RWPE2 (cell line): ENCODE measurements around the gene NAPSA.

Experiments
- ATAC-seq: fragments of 200-7000 bp; cut with Tn5 transposase; 3 replicates; pipeline ENCODE4 v1.9.1; 2021; ENCODE audit warnings: low read depth
- DNase-seq: peaks from one replicate; pipeline ENCODE4 v3.0.0-alpha.2; 2020; ENCODE audit warnings: low spot score
- H3K27ac ChIP-seq: fragments of 450-650 bp; 2 replicates; pipeline ENCODE4 v1.5.1; 2017; ENCODE audit warnings: mild to moderate bottlenecking; ENCODE audit not compliant: poor library complexity, severe bottlenecking
- H3K27me3 ChIP-seq: fragments of 250-450 bp; sonication (Bioruptor Pico); 2 replicates; pipeline ENCODE4 v1.5.1; 2021; ENCODE audit warnings: mild to moderate bottlenecking, moderate library complexity; ENCODE audit not compliant: insufficient read depth, poor library complexity, severe bottlenecking
- H3K36me3 ChIP-seq: fragments of 250-450 bp; sonication (Bioruptor Pico); 2 replicates; pipeline ENCODE4 v1.5.1; 2020; ENCODE audit warnings: low read depth, mild to moderate bottlenecking, moderate library complexity
- H3K4me1 ChIP-seq: fragments of 250-450 bp; sonication (Bioruptor Pico); 2 replicates; pipeline ENCODE4 v1.5.1; 2021; ENCODE audit warnings: mild to moderate bottlenecking, moderate library complexity; ENCODE audit not compliant: insufficient read depth, poor library complexity, severe bottlenecking
- H3K4me3 ChIP-seq: fragments of 250-450 bp; sonication (Bioruptor Pico); 2 replicates; pipeline ENCODE4 v1.5.1; 2021; ENCODE audit warnings: mild to moderate bottlenecking, moderate library complexity; ENCODE audit not compliant: severe bottlenecking
- H3K9me3 ChIP-seq: fragments of 250-450 bp; sonication (Bioruptor Pico); 2 replicates; pipeline ENCODE4 v1.5.1; 2021; ENCODE audit warnings: mild to moderate bottlenecking, moderate library complexity; ENCODE audit not compliant: severe bottlenecking
- TF ChIP-seq, protein P1 (sequence below): fragments of 450-650 bp; IDR thresholded peaks from one replicate; pipeline ENCODE4 v1.5.1; 2017; ENCODE audit warnings: mild to moderate bottlenecking, moderate library complexity; ENCODE audit not compliant: poor library complexity, severe bottlenecking

Gene NAPSA

DNA sequence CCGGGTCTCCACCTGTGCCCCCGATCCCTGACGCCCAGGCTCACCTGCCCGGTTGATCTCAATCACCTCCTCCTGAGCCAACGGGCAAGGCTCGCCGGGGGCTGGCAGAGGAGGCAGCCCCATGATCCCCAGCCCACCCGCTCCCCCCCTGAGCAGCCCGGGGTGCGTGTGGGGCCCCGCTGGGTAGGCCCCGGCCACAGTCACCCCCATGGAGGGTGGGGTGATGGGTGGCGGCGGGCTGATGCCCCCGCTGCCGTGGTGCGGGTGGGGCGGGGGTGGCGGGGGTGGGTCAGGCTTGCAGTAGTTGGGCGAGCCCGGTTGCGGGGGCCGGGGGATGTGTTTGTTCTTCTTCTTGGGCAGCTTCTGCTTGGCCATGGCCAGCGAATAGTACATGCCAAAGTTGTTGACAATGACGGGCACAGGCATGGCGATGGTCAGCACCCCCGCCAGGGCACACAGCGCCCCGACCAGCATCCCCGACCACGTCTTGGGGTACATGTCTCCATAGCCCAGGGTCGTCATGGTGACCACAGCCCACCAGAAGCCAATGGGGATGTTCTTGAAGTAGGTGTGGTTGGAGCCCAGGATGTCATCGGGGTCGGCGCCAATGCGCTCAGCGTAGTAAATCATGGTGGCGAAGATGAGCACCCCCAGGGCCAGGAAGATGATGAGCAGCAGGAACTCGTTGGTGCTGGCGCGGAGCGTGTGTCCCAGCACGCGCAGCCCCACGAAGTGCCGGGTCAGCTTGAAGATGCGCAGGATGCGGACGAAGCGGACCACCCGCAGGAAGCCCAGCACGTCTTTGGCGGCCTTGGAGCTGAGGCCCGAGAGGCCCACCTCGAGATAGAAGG, 42.3 kb downstream of the NAPSA start:
- no peak for ATAC-seq
- H3K27me3 ChIP-seq = peaks cover 22% of the 10 kb centered on the region

DNA sequence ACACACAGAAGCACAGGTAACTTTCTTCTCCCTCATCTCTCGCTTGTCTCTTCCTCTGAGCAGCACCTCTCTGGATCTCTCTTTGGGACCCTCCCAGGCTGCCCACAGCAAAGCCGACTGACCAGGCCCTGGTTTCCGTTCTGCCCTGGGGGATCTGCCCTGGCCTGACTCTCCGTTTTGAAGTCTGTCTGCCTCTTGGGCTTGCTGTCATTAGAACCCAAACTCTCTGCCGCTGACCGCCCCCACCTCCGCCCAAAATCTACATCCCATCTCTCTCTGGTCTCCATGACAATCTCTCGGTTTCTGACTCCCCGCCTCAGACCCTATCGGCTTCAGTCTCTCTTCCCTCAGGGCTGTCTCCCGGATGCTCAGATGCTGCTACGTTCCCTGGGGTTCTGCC, 43.2 kb downstream of the NAPSA start:
- no peaks in the 10 kb centered on the region for H3K4me1 ChIP-seq
- ATAC-seq = no peak
- H3K4me3 ChIP-seq = no peak overlapping the region
- peaks cover 4% of the 10 kb centered on the region for H3K9me3 ChIP-seq
- TF ChIP-seq, protein P1, sequence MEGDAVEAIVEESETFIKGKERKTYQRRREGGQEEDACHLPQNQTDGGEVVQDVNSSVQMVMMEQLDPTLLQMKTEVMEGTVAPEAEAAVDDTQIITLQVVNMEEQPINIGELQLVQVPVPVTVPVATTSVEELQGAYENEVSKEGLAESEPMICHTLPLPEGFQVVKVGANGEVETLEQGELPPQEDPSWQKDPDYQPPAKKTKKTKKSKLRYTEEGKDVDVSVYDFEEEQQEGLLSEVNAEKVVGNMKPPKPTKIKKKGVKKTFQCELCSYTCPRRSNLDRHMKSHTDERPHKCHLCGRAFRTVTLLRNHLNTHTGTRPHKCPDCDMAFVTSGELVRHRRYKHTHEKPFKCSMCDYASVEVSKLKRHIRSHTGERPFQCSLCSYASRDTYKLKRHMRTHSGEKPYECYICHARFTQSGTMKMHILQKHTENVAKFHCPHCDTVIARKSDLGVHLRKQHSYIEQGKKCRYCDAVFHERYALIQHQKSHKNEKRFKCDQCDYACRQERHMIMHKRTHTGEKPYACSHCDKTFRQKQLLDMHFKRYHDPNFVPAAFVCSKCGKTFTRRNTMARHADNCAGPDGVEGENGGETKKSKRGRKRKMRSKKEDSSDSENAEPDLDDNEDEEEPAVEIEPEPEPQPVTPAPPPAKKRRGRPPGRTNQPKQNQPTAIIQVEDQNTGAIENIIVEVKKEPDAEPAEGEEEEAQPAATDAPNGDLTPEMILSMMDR = no peak
- DNase-seq = no peak
- no peak overlapping the region for H3K27ac ChIP-seq
- no peaks in the 10 kb centered on the region for H3K36me3 ChIP-seq
- peaks cover 15% of the 10 kb centered on the region for H3K27me3 ChIP-seq

More for the DNA sequence above, 42.3 kb downstream of the NAPSA start:
- no peak for DNase-seq
- Histone ChIP-seq H3K9me3 (peaks cover 4% of the 10 kb centered on the region), H3K27ac (no peak overlapping the region), H3K4me1 (no peaks in the 10 kb centered on the region), H3K4me3 (no peak overlapping the region), H3K36me3 (no peaks in the 10 kb centered on the region)
- TF ChIP-seq, protein P1 = no peak

DNA sequence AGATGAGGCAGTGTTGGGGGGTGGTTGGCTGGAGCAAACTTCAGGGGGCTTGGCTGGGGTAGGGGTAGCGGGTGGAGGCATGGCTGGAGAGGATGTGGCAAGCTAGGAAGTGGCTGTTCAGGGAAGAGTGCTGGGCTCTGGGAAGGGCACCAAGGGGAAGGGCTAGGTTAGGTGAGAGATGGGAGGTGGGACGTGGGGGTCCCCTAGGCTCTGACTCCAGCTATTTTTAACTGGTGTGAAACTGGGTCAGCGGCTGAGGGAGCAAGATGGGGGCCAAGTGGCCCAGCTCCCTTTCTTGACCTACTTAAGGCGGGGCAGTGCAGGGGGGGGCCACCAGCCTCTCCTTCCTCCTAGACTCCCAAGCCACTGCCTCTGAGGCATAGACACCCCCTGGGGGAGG, 43.6 kb downstream of the NAPSA start:
- no peaks in the 10 kb centered on the region for H3K36me3 ChIP-seq
- TF ChIP-seq, protein P1 = no peak
- no peaks in the 10 kb centered on the region for H3K4me1 ChIP-seq
- H3K27ac ChIP-seq = no peak overlapping the region
- no peak overlapping the region for H3K4me3 ChIP-seq
- DNase-seq (no peak), ATAC-seq (no peak)
- peaks cover 11% of the 10 kb centered on the region for H3K27me3 ChIP-seq
- peaks cover 4% of the 10 kb centered on the region for H3K9me3 ChIP-seq

DNA sequence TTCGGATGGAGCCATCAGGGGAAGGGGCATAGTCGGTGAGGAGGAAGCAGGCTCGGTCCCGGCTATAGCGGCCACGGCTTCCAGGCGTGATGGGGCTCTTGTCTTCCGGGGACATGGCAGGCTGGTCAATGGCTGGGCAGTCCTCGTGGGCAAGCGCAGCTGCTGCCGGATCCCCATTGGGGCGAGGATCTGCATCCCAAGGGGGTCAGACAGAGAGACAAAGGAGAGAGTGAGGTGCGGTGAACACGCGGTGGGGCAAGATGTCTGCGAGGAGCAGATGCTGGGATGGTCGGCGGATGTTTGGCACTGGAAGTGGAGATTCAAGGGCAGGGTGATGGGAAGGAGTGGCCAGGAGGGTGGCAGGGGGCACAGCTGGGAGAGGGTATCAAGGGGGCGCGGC, 44.8 kb downstream of the NAPSA start:
- H3K9me3 ChIP-seq = no peaks in the 10 kb centered on the region
- TF ChIP-seq, protein P1 = no peak
- H3K36me3 ChIP-seq = no peaks in the 10 kb centered on the region
- no peak for ATAC-seq
- peaks cover 11% of the 10 kb centered on the region for H3K27me3 ChIP-seq
- DNase-seq = no peak
- no peak overlapping the region for H3K4me3 ChIP-seq
- H3K4me1 ChIP-seq = no peaks in the 10 kb centered on the region
- no peak overlapping the region for H3K27ac ChIP-seq

DNA sequence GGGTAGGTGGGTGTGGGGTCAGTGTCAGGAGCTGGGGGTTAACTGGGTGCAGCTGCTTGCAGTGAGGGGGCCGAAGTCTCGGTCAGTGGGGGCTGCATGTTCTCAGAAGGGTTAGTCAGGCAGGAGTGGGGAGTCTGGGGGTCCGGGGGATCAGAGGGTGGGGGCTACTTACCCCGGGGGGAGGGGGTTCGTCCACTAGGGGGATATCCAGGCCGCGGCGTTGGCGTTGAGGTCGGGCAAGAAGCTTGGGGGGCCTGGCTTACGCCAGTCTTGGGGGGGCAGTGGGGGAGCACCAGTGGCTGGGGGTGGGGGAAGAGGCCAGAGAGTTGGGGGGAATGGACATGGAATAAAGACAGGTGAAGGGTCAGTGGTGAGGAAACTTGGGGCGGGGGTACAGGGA, 45.4 kb downstream of the NAPSA start:
- Histone ChIP-seq H3K4me1 (no peaks in the 10 kb centered on the region), H3K36me3 (no peaks in the 10 kb centered on the region), H3K9me3 (no peaks in the 10 kb centered on the region), H3K27ac (no peak overlapping the region), H3K4me3 (no peak overlapping the region), H3K27me3 (peaks cover 13% of the 10 kb centered on the region)
- TF ChIP-seq, protein P1 = no peak
- DNase-seq (no peak), ATAC-seq (no peak)
